ENCODE measurements around the gene RAC3.

Gene RAC3

DNA sequence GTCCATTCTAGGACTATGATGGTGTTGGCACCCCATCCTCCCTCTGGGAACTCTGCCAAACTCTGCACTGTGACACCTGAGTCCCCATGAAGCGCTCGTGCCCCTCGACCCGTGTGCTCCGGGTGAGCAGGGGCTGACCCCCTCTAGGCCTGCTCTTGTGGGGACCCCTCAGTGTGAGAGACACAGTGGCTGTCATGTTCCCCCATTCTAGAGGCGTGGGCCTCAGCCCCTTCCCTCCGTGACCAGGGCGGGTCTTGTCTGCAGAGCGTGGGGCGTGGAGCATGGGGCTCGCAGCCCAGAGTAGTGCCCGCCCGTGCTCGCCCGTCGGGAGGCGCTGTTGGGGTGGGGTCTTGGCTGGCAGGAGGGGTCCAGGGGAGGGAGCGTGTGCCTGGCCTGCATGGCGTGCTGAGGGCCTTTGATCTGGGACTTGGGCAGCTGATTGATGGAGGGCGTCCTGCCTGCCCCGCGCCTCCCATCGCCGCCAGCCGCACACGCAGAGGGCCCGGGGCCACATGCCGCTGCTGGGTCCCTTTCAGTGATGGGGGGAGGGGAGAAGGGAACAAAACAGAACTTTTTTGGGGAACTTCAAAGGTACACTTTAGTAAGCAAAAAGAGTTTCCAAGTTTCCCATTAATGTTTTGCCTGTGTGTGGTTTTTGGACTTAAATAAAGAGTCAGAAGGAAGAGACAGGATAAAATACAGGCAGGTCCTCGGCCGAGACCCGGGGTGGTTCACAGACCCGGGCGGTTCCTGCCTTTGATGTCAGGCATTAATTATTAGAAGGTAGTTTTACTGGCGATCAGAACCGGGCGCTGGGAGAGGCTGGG is 31.3 kb upstream of the RAC3 start:
- no peak overlapping the region for H3K4me3 ChIP-seq (ENCODE audit: low read length)
- DNase-seq (ENCODE audit: low read depth), result no peak
- TF ChIP-seq, protein P1, sequence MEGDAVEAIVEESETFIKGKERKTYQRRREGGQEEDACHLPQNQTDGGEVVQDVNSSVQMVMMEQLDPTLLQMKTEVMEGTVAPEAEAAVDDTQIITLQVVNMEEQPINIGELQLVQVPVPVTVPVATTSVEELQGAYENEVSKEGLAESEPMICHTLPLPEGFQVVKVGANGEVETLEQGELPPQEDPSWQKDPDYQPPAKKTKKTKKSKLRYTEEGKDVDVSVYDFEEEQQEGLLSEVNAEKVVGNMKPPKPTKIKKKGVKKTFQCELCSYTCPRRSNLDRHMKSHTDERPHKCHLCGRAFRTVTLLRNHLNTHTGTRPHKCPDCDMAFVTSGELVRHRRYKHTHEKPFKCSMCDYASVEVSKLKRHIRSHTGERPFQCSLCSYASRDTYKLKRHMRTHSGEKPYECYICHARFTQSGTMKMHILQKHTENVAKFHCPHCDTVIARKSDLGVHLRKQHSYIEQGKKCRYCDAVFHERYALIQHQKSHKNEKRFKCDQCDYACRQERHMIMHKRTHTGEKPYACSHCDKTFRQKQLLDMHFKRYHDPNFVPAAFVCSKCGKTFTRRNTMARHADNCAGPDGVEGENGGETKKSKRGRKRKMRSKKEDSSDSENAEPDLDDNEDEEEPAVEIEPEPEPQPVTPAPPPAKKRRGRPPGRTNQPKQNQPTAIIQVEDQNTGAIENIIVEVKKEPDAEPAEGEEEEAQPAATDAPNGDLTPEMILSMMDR (conservative IDR thresholded peaks at IDR 0.05; ENCODE audit: low read depth, low read length), result no peak

DNA sequence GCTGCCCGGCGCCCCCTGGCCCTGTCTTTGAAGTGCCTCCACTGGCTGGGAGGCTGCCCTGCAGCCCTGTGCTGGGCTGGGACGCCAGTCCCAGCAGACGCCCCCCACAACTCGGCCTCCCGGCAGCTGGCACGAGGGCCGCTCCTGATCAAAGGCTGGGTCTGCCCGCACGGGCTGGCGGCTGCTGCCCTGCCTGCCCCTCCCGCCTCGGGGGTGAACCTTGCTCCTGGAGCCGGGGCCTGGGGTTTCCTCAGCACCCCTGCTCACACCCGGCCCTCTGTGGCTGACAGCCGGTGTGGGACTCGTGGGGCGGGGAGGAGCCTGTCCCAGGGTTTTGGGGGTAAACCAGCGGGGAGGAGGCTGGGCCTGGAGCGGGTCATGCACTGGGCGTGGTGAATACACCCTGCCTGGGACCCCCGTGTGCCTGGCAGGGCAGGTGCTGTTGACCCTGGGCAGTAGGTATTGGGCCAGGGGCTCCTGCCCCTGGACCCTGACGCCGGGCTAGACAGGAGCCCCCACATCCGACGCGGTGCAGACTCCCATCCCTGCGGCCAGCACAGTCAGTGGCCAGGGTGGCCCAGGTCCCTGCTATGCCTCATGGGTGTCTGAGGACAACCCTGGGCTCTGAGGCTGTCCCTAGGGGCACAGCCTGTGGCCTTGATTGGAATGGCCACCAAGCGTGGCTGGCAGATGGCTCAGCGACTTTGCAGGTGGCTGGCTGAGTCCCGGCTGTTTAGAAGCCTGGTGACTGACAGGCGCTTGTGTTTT is 30.5 kb upstream of the RAC3 start:
- no peak for DNase-seq (ENCODE audit: low read depth)
- TF ChIP-seq, protein P1 (conservative IDR thresholded peaks at IDR 0.05; ENCODE audit: low read depth, low read length), result no peak
- no peak overlapping the region for H3K4me3 ChIP-seq (ENCODE audit: low read length)

DNA sequence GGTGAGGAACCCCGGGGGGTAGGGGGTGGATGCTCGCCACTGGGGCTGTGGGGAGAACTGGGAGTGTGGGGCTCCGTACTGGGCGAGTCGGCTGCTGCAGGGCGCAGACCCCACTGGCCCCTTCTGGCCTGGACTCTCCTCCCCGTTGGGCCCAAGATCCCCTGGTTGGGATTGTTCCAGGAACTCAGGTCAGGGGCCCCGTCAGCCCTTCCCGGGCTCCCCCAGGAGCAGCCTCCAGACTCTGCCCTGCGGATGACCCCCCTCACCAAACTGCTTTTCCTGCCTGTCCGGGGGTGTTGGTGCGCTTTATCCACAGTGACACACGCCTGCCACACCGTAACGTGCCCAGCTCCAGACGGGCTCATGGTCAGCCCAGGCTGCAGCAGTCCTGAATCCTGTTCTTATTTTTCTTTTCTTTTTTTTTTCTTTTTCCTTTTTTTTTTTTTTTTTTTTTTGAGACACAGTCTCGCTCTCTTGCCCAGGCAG is 29.9 kb upstream of the RAC3 start:
- no peak for DNase-seq (ENCODE audit: low read depth)
- no peak overlapping the region for H3K4me3 ChIP-seq (ENCODE audit: low read length)
- TF ChIP-seq, protein P1 (conservative IDR thresholded peaks at IDR 0.05; ENCODE audit: low read depth, low read length), result no peak

DNA sequence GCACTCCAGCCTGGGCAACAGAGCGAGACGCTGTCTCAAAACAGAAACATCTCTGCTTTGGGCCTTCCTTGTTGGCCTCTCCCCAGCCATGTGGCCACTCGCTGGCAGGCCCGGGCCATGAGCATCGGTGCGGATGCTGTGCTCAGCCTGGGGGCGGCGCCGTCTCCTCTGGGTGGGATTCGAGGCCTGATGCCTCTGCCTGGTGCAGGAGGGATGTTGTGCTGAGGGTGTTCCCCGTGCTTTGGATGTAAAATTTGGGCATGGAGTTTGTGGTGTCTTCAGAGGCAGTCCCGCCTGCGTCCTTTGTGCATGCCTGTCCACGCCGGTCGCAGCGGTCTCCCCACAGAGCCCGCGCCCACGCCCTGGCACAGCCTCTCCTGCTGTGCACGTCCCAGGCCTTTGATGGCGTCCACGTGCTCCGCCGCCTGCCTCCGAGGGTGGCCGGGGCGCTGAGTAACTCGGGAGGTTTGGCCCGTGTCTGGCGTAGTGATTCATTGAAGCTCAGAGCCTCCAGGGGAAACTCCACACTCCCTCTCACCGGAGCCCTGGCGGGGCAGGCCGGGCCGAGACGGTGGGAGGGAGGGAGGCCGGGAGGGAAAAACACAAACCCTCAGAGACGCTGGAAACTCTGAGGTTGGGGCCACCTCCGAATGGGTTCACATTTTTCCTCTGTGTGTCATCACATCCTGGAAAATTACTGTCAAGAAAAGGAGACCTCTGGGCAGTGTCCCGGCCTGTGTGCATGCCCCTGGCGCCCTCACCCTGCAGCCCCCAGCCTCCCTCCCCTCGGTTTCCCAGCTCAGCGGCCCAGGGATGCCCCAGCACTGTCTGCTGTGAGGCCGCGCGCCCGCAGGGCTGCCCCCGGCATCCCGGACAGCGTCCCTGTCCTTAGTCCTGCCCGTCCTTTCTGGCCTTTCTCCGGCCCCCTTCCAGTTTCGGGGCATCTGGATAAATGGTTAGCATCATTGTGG is 27.8 kb upstream of the RAC3 start:
- H3K4me3 ChIP-seq (ENCODE audit: low read length), result no peak overlapping the region
- TF ChIP-seq, protein P1 (conservative IDR thresholded peaks at IDR 0.05; ENCODE audit: low read depth, low read length), result no peak
- peak; percentile 78 for DNase-seq (ENCODE audit: low read depth)

DNA sequence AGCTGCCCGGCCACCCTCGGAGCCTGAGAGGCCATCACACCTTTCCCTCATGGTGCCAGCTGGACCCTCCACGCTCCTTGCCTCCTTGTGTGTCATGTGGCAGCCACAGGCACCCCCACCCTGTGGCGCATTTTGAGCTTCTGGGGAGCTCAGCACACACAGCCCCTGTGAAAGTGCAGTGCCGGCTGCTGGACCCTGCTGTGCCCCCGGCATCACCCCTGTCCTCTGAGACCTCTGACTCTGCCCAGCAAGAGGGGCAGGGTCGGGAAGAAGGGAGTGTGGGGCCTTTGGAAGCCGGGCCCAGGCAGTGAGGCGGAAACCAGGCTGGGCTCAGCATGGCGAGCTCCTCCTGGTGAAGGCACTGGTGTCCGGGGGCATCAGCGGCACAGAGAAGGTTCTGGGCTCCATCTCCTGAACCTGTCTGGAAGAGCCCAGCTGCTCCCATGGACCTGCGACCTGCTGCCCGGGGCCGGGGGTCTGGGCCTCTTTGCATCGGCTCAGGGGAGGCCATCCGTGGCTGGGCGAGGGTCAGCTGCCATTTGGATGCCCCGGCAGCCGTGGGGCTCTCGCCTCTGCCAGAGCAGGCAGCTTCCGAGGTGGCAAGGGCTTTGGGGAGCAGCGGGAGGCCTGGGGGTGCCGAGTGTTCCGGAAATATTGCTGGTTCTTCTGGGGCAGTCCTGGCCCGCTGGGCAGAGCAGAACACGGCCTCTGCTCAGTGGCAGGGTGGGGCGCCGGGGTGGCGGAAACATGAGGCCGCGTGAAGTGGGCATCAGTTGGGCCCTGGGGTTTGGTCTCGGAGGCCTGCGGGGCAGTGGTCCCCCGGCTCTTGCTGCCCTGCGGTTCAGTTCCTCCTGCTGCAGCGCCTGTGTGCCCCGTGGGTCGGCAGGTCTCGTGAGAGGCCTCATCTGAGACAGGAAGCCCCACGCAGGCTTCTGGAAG is 26.7 kb upstream of the RAC3 start:
- TF ChIP-seq, protein P1 (conservative IDR thresholded peaks at IDR 0.05; ENCODE audit: low read depth, low read length), result no peak
- no peak overlapping the region for H3K4me3 ChIP-seq (ENCODE audit: low read length)
- no peak for DNase-seq (ENCODE audit: low read depth)

All from retinal pigment epithelial cell (primary cell).